BE2C (cell line): ENCODE data around the gene TPCN2.

ENCODE experiments used
- DNase-seq: peaks from one replicate; pipeline ENCODE4 v3.0.0-alpha.2; 2020
- H3K27me3 ChIP-seq: fragments of 250-450 bp; sonication (Bioruptor Pico); 2 replicates; pipeline ENCODE4 v1.5.1; 2020; ENCODE audit warnings: mild to moderate bottlenecking
- H3K36me3 ChIP-seq: fragments of 250-450 bp; sonication (Bioruptor Pico); 2 replicates; pipeline ENCODE4 v1.5.1; 2020; ENCODE audit warnings: mild to moderate bottlenecking
- H3K4me1 ChIP-seq: fragments of 250-450 bp; sonication (Bioruptor Pico); 2 replicates; pipeline ENCODE4 v1.5.1; 2020
- H3K4me3 ChIP-seq: 2 replicates; pipeline ENCODE4 v1.5.1; 2011; ENCODE audit warnings: low read depth, low read length
- H3K9me3 ChIP-seq: fragments of 250-450 bp; sonication (Bioruptor Pico); 2 replicates; pipeline ENCODE4 v1.5.1; 2020
- CTCF ChIP-seq: IDR thresholded peaks from 2 replicates; pipeline ENCODE4 v1.5.1; 2012; ENCODE audit warnings: mild to moderate bottlenecking, low read depth, low read length

Gene TPCN2

GRCh38 chr11:69048031-69048693 is 570 bp upstream of the TPCN2 start:
- Histone ChIP-seq H3K4me1 (peaks cover 8% of the 10 kb centered on the region), H3K27me3 (no peaks in the 10 kb centered on the region), H3K36me3 (no peaks in the 10 kb centered on the region), H3K4me3 (peak overlapping the region; percentile 50), H3K9me3 (no peaks in the 10 kb centered on the region)
- no peak for DNase-seq
- TF ChIP-seq CTCF, result no peak

- no peak for DNase-seq
- H3K36me3 ChIP-seq, result no peaks in the 10 kb centered on the region
- peak overlapping the region; percentile 80 for H3K4me3 ChIP-seq
- peaks cover 8% of the 10 kb centered on the region for H3K4me1 ChIP-seq
- no peak for TF ChIP-seq CTCF
- no peaks in the 10 kb centered on the region for H3K27me3 ChIP-seq
- no peaks in the 10 kb centered on the region for H3K9me3 ChIP-seq
These were observed 747 bp downstream of the TPCN2 start for GRCh38 chr11:69049490-69049867.

- DNase-seq, result no peak
- Histone ChIP-seq H3K36me3 (peaks cover 6% of the 10 kb centered on the region; the same call in 1 of the 2 replicates), H3K4me1 (peaks cover 10% of the 10 kb centered on the region), H3K27me3 (no peaks in the 10 kb centered on the region), H3K9me3 (no peaks in the 10 kb centered on the region), H3K4me3 (no peak overlapping the region)
- TF ChIP-seq CTCF, result no peak
These were observed 2.1 kb downstream of the TPCN2 start for GRCh38 chr11:69050592-69051380.

- Histone ChIP-seq H3K4me1 (peaks cover 13% of the 10 kb centered on the region), H3K9me3 (no peaks in the 10 kb centered on the region), H3K4me3 (no peak overlapping the region), H3K27me3 (no peaks in the 10 kb centered on the region), H3K36me3 (peaks cover 8% of the 10 kb centered on the region; the same call in 1 of the 2 replicates)
- no peak for DNase-seq
- no peak for TF ChIP-seq CTCF
These were observed 2.9 kb downstream of the TPCN2 start for GRCh38 chr11:69051381-69052342.

- Histone ChIP-seq H3K36me3 (peaks cover 12% of the 10 kb centered on the region; the same call in 1 of the 2 replicates), H3K27me3 (no peaks in the 10 kb centered on the region), H3K4me3 (no peak overlapping the region), H3K9me3 (no peaks in the 10 kb centered on the region), H3K4me1 (peaks cover 13% of the 10 kb centered on the region)
- no peak for TF ChIP-seq CTCF
- no peak for DNase-seq
These were observed 3.8 kb downstream of the TPCN2 start for GRCh38 chr11:69052343-69053168.
